Anterior cingulate cortex (tissue), 58 donors: ENCODE measurements around the gene PPM1F.
"Not testable (repeated sequence)": the region's sequence is repeated elsewhere in the genome, so short reads cannot be mapped to it uniquely, and the experiment has no call there.

Experiments
- DNase-seq, 58 donors: peaks; one replicate each; lab custom pipeline; 2025; lab: John Stamatoyannopoulos, UW

PPM1F gene

GRCh38 chr22:21903283-21903682 is 49.4 kb downstream of the PPM1F start:
- no peak for DNase-seq

GRCh38 chr22:21902296-21903087 is 50.2 kb downstream of the PPM1F start:
- DNase-seq: no peak

GRCh38 chr22:21898354-21898896 is 54.2 kb downstream of the PPM1F start:
- DNase-seq: no peak

- no peak for DNase-seq
These were observed 55.6 kb downstream of the PPM1F start for GRCh38 chr22:21896951-21897513.

- DNase-seq: not testable (repeated sequence)
These were observed 56.4 kb downstream of the PPM1F start for GRCh38 chr22:21896275-21896674.

GRCh38 chr22:21894799-21895198 is 57.8 kb downstream of the PPM1F start:
- no peak for DNase-seq

GRCh38 chr22:21889251-21889990 is 63.2 kb downstream of the PPM1F start:
- no peak for DNase-seq

- no peak for DNase-seq
These were observed 64.8 kb downstream of the PPM1F start for GRCh38 chr22:21887841-21888240.

- not testable (repeated sequence) for DNase-seq
These were observed 68.7 kb downstream of the PPM1F start for GRCh38 chr22:21883930-21884329.

GRCh38 chr22:21882754-21883333 is 69.8 kb downstream of the PPM1F start:
- DNase-seq: not testable (repeated sequence)

- DNase-seq: no peak
These were observed 70.6 kb downstream of the PPM1F start for GRCh38 chr22:21881841-21882753.

- DNase-seq: no peak
These were observed 76.0 kb downstream of the PPM1F start for GRCh38 chr22:21876486-21877176.

- DNase-seq: not testable (repeated sequence)
These were observed 77.7 kb downstream of the PPM1F start for GRCh38 chr22:21874953-21875352.

GRCh38 chr22:21873619-21874018 is 79.0 kb downstream of the PPM1F start:
- DNase-seq: no peak

- not testable (repeated sequence) for DNase-seq
These were observed 79.9 kb downstream of the PPM1F start for GRCh38 chr22:21872741-21873140.
